ENCODE measurements around the gene CCND3.

Gene CCND3

DNA sequence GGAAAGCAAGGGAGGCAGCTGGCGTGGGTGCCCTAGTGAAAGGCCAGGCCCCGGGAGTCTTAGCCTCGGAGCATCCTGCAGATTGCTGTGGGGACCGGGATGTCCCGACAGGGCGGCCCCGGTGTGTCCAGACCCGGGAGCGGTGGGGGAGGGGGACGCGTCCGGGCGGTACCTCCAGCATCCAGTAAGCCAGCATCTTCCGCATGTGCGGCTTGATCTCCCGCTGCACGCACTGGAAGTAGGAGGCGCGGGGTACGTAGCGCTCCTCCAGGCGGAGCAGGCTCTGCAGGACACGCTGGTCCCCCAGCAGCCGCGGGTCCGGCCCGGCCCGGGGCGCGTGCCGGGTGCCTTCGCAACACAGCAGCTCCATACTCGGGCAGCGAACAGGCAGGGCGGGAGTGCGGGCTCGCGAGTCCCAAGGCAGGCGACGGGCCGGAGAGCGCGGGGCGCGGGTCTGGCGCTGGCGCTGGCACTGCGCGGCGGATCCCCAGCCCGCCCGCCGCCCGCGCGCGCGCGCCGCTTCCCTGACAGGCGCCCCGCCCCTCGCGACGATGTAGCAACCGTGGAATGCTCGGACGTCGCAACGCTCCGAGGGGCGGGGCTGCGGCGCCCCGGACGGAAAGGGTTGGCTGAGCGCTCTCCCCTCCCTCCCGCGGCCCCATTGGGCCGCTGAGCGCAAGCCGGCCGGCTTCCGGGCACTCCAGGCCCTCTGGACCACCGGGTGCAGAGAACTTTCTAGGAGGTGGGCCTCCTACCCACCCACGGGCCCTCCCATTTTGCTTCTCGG is at the start of gene CCND3:
Gene CCND3, minus strand, starts transcription at position 529 of the 787 bp plus-strand sequence. Its CDS starts 159 bp downstream, at position 370.
- no peak for FAIRE-seq
- peak; percentile 96 for DNase-seq (ENCODE audit: low spot score)

DNA sequence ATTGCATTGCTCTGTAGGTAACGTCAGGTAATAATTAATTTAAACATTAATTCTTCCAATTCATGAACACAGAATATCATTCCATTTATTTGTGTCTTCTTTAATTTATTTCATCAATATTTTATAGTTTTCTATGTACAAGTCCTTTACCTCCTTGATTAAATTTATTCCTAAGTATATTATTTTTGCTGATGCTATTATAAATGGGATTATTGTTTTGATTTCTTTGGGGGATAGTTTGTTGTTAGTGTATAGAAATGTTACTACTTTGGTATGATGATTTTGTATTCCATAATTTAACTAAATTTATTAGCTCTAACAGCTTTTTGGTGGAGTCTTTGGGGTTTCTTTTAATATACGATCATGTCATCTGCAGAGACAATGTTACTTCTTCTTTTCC is 44.7 kb upstream of the CCND3 start:
- DNase-seq (ENCODE audit: low spot score) (no peak), FAIRE-seq (no peak)

DNA sequence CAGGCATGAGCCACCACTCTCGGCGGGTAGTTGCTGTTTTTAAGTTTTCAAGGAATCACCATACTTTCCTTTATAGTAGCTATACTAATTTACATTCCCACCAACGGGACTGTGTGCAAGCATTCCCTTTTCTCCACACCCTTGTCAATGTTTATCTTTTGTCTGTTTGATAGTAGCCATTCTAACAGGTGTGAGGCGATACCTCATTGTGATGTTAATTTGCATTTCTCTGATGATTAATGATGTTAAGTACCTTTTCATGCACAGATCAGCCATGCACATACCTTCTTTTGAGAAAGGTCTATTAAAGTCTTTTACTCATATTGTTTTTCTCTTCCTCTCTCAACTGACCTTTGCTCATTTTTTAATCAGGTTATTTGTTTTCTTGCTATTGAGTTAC is 43.0 kb upstream of the CCND3 start:
- no peak for DNase-seq (ENCODE audit: low spot score)
- FAIRE-seq: no peak

DNA sequence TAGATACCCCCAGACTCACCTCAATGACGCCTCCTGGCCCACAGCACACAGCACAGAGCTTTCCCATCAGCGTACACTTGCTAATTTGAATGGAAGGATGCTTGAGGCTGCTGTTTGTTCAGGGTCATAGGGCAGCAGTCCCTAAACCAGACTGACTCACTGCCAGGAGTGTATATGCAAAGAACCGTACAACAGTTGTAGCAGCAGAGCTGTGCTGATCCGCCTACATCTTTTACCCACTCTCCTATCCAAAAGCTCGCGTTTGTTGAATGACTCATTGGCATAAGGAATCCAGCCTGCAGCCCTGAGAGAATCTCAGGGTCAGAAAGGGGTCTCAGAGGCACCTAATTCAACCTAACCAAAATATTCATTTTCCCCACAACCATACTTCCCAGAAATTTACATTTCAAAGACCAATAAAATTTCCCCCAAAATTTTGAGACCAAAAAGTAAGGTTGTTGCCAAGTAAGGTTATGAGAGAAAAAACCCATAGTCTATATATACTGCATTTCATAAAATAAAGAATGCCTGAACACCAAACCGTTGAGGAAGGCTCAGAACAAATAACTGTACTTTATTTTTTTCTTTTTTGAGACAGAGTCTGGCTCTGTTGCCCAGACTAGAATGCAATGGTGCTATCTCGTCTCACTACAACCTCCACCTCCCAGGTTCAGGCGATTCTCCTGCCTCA is 35.3 kb upstream of the CCND3 start:
- DNase-seq (ENCODE audit: low spot score) (peak; percentile 88), FAIRE-seq (peak; percentile 79)

DNA sequence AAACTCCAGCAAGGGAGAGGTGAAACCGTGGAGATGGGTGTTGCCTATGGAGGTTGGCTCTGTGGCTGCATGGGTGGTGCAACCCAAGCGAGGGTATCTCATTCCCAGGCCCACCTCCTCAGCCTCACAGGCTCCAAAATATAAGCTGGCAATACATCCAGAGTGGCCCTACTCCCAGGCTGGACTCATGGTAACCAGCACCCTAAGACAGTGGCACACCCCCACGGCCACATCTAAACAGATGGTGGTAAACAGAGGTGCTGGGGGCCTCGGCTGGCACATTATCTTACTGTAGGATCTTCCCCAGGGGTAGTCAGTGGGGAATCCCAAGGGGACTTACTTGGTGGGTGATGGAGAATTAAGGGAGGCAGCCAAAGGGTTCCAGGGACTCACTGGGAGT is 33.7 kb upstream of the CCND3 start:
- FAIRE-seq (no peak), DNase-seq (ENCODE audit: low spot score) (no peak)

DNA sequence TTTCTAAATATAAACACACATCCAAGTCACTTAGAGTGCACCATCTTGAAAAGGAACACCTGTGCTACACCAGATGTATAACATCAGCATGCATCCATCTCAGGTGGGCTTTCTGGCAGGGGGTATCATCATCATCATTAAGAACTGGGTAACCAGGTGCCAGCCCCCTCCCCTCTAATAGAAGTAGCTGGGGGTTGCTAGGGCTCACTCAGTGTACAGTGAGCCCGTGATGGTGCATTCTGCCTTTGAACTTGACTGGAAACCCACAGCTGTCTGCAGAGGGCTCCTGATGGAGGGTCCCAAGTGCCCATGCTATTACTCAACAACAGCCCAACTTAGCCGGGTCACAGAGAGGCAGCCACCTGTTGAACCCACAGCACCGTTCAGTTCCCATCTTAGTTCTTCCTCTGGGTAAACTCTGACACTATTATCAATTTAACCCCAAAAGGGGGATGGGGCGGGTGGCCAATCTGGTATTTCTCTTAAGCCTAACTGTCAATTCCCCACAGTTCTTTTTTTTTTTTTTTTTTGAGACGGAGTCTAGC is 32.7 kb upstream of the CCND3 start:
- DNase-seq (ENCODE audit: low spot score): no peak
- no peak for FAIRE-seq

DNA sequence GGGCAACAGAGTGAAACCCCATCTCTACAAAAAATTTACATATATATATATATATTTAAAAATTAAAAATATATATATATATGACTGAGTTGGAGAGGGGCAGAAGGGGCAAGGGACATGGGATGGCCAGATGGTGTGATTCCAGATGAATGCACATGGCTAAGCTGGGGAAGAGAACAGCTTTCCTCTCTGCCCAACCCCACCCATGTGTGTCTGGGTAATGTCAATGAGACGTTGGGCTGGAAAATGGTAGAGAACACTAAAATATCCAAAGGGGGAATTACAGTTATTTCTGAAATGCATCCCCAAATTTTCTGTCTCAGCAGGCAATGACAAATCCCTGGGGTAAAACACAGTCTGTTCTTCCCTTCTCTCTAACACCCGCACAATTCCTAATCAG is 31.2 kb upstream of the CCND3 start:
- no peak for DNase-seq (ENCODE audit: low spot score)
- no peak for FAIRE-seq

DNA sequence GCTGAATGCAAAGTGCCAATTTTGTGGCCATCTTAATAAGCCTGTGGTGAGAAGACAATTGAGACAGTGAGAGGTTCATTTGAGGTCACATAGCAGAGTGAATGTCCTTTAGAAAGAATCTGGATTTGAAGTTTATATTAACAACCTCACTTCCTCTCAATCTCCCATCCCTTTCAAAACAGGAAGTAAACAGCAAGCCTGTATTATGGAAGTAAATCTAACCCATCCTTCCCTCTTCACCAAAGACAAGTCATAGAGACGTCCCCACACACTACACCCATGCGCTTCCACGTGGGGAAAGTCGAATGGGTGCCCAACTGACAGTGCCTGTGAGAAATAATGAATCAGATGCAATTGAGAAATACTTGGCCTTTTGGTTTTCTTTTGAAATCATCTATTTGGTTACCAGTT is 28.8 kb upstream of the CCND3 start:
- no peak for DNase-seq (ENCODE audit: low spot score)
- no peak for FAIRE-seq

DNA sequence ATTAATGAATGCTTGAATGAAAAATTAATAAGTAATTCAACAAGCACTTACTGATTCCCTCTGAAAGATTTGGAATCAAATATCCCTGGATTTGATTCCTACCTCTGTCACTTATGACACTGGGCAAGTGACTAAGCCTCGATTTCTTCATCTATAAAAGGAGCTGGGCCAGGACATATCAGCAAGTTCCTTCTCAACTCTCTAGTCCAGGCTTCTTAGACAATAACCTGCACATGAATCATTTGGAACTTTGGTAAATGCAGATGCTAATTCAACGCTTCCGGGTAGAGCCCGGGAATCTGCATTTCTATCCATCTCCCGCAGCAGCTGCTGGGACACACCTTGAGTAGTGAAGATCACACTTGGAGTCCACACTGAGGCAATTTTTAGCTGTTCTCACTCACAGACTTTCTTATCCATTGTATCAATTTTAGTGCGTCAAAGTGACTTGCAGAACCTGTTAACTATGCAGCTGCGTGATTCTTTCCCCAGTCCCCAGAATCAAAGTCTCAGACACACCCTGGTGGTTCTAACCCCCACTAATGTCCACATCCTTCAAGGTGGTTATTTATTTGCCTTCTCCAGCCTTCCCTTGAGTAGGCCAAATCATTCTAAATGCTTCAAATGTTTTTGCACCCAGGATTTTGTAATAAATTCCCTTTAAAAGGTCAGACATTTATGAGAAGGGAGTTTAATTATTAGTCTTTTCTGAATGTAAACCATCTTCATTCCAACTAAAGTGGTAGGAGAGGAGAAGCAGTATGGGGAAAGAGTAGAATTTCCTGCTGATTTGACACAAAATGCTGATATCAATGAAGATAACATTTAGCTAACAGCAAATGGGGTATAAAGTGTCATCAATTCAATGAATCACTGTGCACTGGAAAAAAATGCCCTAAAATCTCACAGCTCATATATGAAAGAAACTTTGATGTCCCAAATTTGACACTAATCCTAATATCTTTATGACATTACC is 26.0 kb upstream of the CCND3 start:
- DNase-seq (ENCODE audit: low spot score) (peak; percentile 45), FAIRE-seq (no peak)

DNA sequence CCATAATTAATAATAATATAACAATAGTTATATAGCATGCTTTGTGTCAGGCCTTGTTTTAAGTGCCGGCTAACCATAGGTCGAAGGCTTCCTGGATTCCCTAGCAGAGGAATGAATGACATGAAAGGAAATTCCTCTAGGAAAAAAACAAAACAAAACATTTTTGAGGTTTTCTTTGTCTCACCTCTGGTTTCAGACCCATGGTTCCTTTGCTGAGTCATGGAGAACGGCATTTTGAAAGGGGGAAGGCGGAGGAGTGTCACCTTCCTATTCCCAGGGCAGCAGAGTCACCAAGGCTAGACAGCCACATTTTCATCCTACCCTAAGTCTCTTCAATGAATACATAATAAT is 25.3 kb upstream of the CCND3 start:
- DNase-seq (ENCODE audit: low spot score) (peak; percentile 87), FAIRE-seq (no peak)

DNA sequence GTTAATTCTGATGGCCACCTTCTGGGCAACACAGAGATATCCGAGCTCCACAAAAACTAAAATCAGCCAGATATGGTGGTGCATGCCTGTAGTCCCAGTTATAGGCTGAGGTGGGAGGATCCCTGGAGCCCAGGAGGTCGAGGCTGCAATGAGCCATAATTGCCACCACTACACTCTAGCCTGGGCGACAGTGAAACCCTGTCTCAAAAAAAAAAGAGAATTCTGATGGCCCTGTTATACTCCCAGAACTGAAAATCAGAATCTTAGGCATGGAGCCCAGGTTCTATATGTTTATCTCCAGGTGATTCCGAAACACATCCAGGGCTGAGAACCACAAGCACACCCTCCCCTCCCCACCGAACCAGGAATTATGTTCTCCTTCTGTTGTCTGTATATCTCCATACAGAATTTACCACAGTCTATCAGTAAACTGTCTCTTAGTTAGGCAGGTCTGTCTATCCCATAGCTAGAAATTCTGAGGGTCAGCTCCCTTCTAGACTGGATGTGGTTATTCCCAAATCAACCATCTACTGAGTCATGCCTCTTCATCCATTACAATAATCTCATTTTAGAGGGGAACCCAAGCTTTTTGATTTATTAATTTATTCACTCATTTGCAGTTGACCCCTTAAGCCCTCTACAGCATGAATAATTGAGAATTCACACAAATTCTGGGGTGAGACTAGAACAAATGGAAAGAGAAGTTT is 24.8 kb upstream of the CCND3 start:
- DNase-seq (ENCODE audit: low spot score): no peak
- FAIRE-seq: no peak

DNA sequence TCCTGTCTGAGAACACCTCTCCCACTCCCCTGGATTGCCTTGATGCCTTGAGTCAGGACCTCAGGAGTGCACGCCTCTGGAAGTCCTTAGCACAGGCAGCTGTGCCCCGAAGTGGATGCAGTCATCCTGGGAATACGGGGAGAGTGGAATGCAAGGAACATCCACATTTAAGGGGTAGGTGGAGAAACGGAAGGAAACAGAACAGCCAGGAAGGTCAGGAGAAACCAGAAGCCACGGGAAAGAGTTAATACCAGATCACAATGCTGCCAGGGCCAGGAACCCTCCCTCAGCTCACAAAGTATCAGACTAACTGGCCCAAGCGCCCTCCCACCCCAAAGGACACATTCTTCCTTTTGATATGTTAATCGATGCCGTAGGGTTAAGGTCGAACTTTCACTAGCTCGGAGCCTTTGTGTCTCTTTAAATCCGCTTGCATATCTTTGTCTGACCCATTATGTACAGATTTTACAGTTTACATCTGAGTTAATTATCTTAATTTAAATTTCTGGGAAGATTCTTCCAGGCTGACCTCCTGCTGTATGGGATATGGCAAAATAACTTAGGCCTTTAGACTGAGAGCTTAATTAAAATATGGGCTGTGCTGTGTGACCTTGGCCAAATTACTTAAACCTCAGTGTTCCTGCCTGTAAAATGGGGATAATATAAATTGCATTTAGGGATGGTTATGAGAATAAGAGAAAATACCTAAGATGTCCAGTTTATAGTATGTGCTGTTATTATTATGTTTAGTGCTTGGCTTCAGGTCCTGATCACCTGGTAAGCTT is 24.0 kb upstream of the CCND3 start:
- no peak for FAIRE-seq
- DNase-seq (ENCODE audit: low spot score): no peak

DNA sequence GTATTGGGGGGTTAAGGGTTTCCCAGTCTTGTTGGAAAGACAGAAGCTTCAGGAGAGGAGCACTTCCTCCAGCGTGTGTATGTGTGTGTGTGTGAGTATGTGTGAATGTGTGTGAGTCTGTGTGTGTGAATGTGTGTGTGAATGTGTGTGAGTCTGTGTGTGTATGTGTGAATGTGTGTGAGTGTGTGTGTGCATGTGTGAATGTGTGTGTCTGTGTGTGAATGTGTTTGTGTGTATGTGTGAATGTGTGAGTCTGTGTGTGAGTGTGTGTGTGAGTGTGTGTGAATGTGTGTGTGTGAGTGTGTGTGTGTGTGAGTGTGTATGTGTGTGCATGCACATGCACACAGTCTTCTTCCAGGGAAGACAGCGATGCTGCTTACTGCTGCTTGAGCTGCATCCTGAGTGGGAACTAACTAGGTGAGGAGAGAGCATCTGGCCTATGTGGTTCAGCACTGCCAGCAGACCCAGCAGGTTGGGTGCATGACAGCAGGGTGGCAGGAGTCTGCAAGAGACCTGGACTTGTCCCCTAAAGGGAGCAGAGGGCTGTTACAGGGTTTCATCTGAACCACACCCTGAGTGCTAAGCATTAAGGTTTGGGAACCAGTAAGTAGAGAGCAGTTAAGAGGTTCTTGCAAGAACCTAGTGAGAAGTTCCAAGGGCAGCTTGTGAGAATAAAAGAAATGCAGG is 22.7 kb upstream of the CCND3 start:
- peak; percentile 46 for FAIRE-seq
- no peak for DNase-seq (ENCODE audit: low spot score)

DNA sequence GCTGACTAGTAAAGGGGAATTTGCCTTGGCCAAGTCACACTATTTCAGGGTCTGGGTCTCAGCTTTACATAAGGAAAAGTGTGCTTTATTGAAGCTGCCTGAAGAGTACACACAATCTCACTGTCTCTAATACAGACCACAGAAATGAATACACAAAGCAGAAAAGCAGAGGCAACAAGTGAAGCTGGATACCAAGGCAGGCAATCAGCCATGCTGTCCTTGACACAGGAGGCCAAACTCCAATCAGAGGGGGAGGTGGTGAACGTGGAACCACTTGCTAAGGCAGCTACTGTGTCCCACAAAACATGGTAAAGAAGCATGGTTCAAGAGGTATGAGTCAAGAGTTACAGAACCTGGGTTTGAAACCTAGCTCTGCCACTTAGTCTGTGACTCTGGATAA is 21.8 kb upstream of the CCND3 start:
- DNase-seq (ENCODE audit: low spot score) (no peak), FAIRE-seq (no peak)

DNA sequence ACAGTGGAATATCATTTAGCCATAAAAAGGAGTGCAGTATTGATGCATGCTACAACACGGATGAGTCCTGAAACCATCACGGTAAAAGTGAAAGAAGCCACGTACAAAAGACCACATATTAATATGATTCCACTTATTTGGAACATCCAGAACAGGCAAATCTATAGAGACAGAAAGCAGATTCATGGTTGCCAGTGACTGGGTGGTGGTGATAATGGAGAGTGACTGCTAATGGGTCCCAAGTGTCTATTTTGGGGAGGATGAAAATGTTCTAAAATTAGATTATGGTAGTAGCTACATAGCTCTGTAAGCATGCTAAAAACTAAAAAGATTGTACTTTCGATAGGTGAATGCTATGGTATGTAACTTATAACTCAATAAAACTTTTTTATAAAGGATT is 18.4 kb upstream of the CCND3 start:
- no peak for DNase-seq (ENCODE audit: low spot score)
- no peak for FAIRE-seq

DNA sequence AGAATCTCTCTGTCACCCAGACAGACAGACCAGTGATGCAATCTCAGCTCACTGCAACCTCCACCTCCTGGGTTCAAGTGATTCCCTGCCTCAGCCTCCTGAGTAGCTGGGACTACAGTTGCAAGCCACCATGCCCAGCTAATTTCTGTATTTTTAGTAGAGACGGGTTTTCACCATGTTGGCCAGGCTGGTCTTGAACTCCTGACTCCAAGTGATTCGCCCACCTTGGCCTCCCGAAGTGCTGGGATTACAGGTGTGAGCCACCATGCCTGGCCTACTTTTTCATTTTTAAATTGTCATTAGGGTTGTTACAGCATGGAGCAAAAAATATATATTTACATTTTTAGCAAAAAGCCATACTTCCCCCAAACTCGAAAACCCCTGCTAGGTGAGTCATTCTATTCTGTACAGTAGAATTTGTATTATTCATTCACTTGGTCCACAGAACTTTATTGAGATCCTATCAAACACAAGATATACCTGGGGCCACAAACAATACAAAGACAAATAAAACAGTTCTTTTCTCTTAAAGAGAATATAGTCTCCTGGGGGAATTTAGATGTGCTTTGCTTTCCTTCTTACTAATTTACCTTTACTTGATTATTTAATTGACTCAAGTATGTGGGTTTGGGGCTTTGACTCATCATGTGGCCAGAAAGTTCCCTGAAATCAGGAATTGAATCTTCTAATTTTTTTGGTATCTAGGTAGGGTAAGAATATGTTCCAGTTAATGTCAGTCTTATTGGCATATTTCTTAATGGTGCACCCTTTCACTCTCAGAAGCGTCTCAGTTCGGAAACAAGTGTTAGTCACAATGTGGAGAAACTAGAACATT is 16.6 kb upstream of the CCND3 start:
- FAIRE-seq: no peak
- DNase-seq (ENCODE audit: low spot score): no peak

DNA sequence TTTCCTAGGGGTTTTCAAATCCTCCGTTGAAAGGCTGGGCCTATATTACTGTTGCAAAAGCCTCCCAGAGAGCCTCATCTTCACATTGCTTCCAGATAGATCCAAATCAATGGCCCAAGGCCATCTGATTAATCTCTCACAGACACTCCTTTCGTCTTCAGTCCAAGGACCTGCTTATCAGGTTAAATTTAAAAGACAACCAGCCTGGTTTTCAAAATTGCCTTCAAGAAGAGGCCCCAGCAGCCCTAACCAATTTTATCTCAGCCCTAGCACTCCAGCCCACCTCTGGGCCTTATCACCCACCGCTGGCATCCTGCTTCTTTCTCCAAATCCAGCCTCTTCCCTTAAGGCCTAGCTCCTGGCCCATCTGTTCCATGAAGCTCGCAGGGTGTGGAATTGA is 15.5 kb upstream of the CCND3 start:
- DNase-seq (ENCODE audit: low spot score): no peak

DNA sequence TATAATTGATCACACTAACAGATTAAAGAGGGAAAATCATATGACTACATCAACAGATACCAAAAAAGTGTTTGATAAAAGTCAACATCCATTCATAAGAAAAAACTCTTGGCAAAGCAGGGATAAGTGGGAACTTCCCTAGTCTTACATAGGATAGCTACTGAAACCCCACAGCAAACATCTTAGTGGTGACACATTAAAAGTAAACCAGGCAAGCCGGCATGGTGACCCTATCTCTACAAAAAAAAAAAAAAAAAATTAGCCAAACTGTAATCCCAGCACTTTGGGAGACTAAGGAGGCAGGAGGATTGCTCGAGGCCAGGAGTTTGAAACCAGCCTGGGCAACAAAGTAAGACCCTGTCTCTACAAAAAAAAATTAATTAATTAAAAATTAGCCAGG is 13.8 kb upstream of the CCND3 start:
- DNase-seq (ENCODE audit: low spot score): no peak

More for the DNA sequence above, 15.5 kb upstream of the CCND3 start:
- FAIRE-seq: no peak

DNA sequence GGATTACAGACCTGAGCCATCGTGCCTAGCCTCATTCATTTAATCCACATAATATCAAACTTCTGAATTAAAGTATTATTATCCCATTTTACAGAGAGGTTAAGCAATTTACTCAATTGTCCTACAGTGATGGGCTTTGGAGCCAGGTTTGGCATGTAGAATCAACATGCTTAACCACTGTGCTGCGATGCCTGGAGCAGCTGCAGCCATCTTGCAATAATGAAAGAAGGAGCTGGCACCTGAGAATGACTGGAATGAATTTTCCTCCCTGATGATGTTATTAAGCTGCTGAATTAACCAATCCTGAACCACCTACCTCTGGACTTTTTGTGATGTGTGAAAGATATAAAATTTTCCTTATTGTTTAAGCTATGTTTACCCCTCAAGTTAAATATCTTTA is 13.1 kb upstream of the CCND3 start:
- FAIRE-seq (no peak), DNase-seq (ENCODE audit: low spot score) (no peak)

More for the DNA sequence above, 13.8 kb upstream of the CCND3 start:
- no peak for FAIRE-seq
